H1 (cell line): ENCODE data around the gene DHPS.

Experiments
- CBX8 ChIP-seq: fragments of 300-800, 300-1000 bp; sonication (generic); IDR thresholded peaks from 2 replicates; pipeline ENCODE4 v1.7.1; 2016; ENCODE audit warnings: low read depth, low read length, borderline replicate concordance
- CREB1 ChIP-seq: IDR thresholded peaks from 2 replicates; pipeline ENCODE4 v1.6.1; 2012; ENCODE audit warnings: inconsistent platforms
- POLR2A ChIP-seq, 2 experiments: IDR thresholded peaks; 1 replicate in 1 of 2; 2 replicates in 1 of 2; pipeline ENCODE4 v1.6.1; 2011; ENCODE audit warnings: low read depth in 2 of 2, low read length in 2 of 2, mild to moderate bottlenecking in 2 of 2; ENCODE audit errors: control extremely low read depth in 1 of 2
- RXRA ChIP-seq: IDR thresholded peaks from 2 replicates; pipeline ENCODE4 v1.6.1; 2011; ENCODE audit warnings: low read depth, mild to moderate bottlenecking, low read length, moderate library complexity; ENCODE audit not compliant: insufficient read depth
- TF ChIP-seq, protein P1 (sequence below): IDR thresholded peaks from 2 replicates; pipeline ENCODE4 v1.6.1; 2012; ENCODE audit warnings: inconsistent platforms
- TF ChIP-seq, protein P2 (sequence below), 3 experiments: IDR thresholded peaks; 1 replicate in 2 of 3; 2 replicates in 1 of 3; pipeline versions ENCODE4 v1.5.1 to v1.6.1; 2011; ENCODE audit warnings: low read length in 3 of 3, mild to moderate bottlenecking in 3 of 3, inconsistent platforms in 2 of 3, low read depth in 1 of 3, moderate library complexity in 1 of 3; ENCODE audit not compliant: insufficient read depth in 1 of 3; ENCODE audit errors: control extremely low read depth in 1 of 3

DNA sequence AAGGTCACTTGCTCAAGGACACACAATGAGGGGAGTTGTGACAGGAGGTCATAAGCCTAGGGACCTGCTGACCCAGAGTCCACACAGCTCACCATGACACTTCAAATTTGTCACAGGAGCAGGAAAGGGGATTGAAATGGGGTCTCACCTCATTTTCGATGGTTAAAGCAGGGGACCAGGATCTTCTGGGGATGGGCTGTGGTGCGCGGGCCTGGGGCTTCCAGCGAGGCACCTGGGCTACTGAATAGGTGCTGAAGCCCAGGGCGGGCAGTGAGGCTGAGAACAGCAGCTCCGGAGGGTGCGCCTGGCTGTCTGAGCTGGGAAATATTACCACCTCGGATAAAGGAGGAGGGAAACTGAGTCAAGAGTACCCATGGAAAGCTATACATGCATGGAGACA, 26.1 kb downstream of the DHPS start:
- TF ChIP-seq CBX8 (no peak), CREB1 (no peak), POLR2A (IDR thresholded peaks at IDR 0.05; ENCODE audit: control extremely low read depth in 1 of 2, low read depth in 2 of 2, low read length in 2 of 2) (no peak), RXRA (no peak)
- TF ChIP-seq, protein P1, sequence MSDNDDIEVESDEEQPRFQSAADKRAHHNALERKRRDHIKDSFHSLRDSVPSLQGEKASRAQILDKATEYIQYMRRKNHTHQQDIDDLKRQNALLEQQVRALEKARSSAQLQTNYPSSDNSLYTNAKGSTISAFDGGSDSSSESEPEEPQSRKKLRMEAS: no peak
- TF ChIP-seq, protein P2, sequence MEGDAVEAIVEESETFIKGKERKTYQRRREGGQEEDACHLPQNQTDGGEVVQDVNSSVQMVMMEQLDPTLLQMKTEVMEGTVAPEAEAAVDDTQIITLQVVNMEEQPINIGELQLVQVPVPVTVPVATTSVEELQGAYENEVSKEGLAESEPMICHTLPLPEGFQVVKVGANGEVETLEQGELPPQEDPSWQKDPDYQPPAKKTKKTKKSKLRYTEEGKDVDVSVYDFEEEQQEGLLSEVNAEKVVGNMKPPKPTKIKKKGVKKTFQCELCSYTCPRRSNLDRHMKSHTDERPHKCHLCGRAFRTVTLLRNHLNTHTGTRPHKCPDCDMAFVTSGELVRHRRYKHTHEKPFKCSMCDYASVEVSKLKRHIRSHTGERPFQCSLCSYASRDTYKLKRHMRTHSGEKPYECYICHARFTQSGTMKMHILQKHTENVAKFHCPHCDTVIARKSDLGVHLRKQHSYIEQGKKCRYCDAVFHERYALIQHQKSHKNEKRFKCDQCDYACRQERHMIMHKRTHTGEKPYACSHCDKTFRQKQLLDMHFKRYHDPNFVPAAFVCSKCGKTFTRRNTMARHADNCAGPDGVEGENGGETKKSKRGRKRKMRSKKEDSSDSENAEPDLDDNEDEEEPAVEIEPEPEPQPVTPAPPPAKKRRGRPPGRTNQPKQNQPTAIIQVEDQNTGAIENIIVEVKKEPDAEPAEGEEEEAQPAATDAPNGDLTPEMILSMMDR (IDR thresholded peaks at IDR 0.05; ENCODE audit: control extremely low read depth in 1 of 3, insufficient read depth in 1 of 3, low read depth in 1 of 3, low read length in 3 of 3): no peak
